ENCODE measurements around the gene MEIS2. TPM values are rescaled to one million over a fixed set of nuclear protein-coding genes. Genes with fewer than 3 reads are reported as not detected.

Gene MEIS2
- total RNA-seq, 2 experiments from 2014 or later, result not detected

- DNase-seq (no peak), ATAC-seq (ENCODE audit: poor library complexity) (no peak)
- Mint-ChIP-seq H3K9me3 (no peaks in the 10 kb centered on the region), H3K36me3 (ENCODE audit: low read depth) (no peaks in the 10 kb centered on the region), H3K4me3 (no peak overlapping the region), H3K27ac (no peak overlapping the region), H3K27me3 (peaks cover 100% of the 10 kb centered on the region), H3K4me1 (ENCODE audit: low read depth) (peaks cover 5% of the 10 kb centered on the region)
- Histone ChIP-seq H3K36me3 (ENCODE audit: insufficient read depth, low read length) (no peaks in the 10 kb centered on the region), H3K27ac (ENCODE audit: low read depth in 1 of 2, low read length in 2 of 2) (no peak overlapping the region), H3K4me3 (ENCODE audit: low read length) (no peak overlapping the region), H3K9me3 (ENCODE audit: control insufficient read depth in 1 of 2, insufficient read depth in 1 of 2, low read length in 2 of 2) (peaks cover 4 to 26% of the 10 kb centered on the region in 2 experiments), H3K27me3 (ENCODE audit: control insufficient read depth in 1 of 2, insufficient read depth in 2 of 2, low read length in 2 of 2) (peaks cover 65 to 83% of the 10 kb centered on the region in 2 experiments), H3K4me1 (ENCODE audit: insufficient read depth, low read length) (peaks cover 4% of the 10 kb centered on the region)
- TF ChIP-seq CTCF (IDR thresholded peaks at IDR 0.05), result no peak
- intact Hi-C loops (cut with DNase I, micrococcal nuclease), result no loop called here
- CTCF ChIA-PET, result no interaction called here
- POLR2A ChIA-PET, result no interaction called here
These were observed 213.6 kb downstream of the MEIS2 start for GRCh38 chr15:36886701-36887100.

GRCh38 chr15:36886191-36886590, 214.2 kb downstream of the MEIS2 start:
- Mint-ChIP-seq H3K9me3 (no peaks in the 10 kb centered on the region), H3K36me3 (ENCODE audit: low read depth) (no peaks in the 10 kb centered on the region), H3K27ac (no peak overlapping the region), H3K27me3 (peaks cover 100% of the 10 kb centered on the region), H3K4me3 (no peak overlapping the region), H3K4me1 (ENCODE audit: low read depth) (peaks cover 5% of the 10 kb centered on the region)
- POLR2A ChIA-PET, result no interaction called here
- intact Hi-C loops (cut with DNase I, micrococcal nuclease), result no loop called here
- CTCF ChIA-PET, result no interaction called here
- Histone ChIP-seq H3K4me3 (ENCODE audit: low read length) (no peak overlapping the region), H3K9me3 (ENCODE audit: control insufficient read depth in 1 of 2, insufficient read depth in 1 of 2, low read length in 2 of 2) (peaks cover 4 to 26% of the 10 kb centered on the region in 2 experiments), H3K36me3 (ENCODE audit: insufficient read depth, low read length) (no peaks in the 10 kb centered on the region), H3K27me3 (ENCODE audit: control insufficient read depth in 1 of 2, insufficient read depth in 2 of 2, low read length in 2 of 2) (peaks cover 68 to 83% of the 10 kb centered on the region in 2 experiments), H3K4me1 (ENCODE audit: insufficient read depth, low read length) (peaks cover 4% of the 10 kb centered on the region), H3K27ac (ENCODE audit: low read depth in 1 of 2, low read length in 2 of 2) (no peak overlapping the region)
- DNase-seq, result no peak
- no peak for ATAC-seq (ENCODE audit: poor library complexity)
- no peak for TF ChIP-seq CTCF (IDR thresholded peaks at IDR 0.05)

GRCh38 chr15:36885771-36886170, 214.6 kb downstream of the MEIS2 start:
- Mint-ChIP-seq H3K27ac (no peak overlapping the region), H3K4me1 (ENCODE audit: low read depth) (peaks cover 5% of the 10 kb centered on the region), H3K27me3 (peaks cover 100% of the 10 kb centered on the region), H3K4me3 (no peak overlapping the region), H3K9me3 (no peaks in the 10 kb centered on the region), H3K36me3 (ENCODE audit: low read depth) (no peaks in the 10 kb centered on the region)
- no peak overlapping the region for H3K4me3 ChIP-seq (ENCODE audit: low read length)
- H3K9me3 ChIP-seq (ENCODE audit: control insufficient read depth in 1 of 2, insufficient read depth in 1 of 2, low read length in 2 of 2), result peaks cover 4 to 26% of the 10 kb centered on the region in 2 experiments
- H3K36me3 ChIP-seq (ENCODE audit: insufficient read depth, low read length), result no peaks in the 10 kb centered on the region
- no peak for TF ChIP-seq CTCF (IDR thresholded peaks at IDR 0.05)
- DNase-seq (no peak), ATAC-seq (ENCODE audit: poor library complexity) (no peak)
- peaks cover 4% of the 10 kb centered on the region for H3K4me1 ChIP-seq (ENCODE audit: insufficient read depth, low read length)
- H3K27ac ChIP-seq (ENCODE audit: low read depth in 1 of 2, low read length in 2 of 2), result no peak overlapping the region
- intact Hi-C loops (cut with DNase I, micrococcal nuclease), result no loop called here
- CTCF ChIA-PET, result no interaction called here
- peaks cover 71 to 85% of the 10 kb centered on the region in 2 experiments for H3K27me3 ChIP-seq (ENCODE audit: control insufficient read depth in 1 of 2, insufficient read depth in 2 of 2, low read length in 2 of 2)
- POLR2A ChIA-PET, result no interaction called here
